DND-41 (cell line): ENCODE measurements around the gene THBD.

Experiments used
- ATAC-seq: fragments of 200-7000 bp; cut with Tn5 transposase; 3 replicates; pipeline ENCODE4 v1.9.1; 2021; ENCODE audit warnings: low read depth; ENCODE audit not compliant: insufficient read depth
- DNase-seq: peaks from one replicate; pipeline ENCODE4 v3.0.0-alpha.2; 2020
- H2AFZ ChIP-seq: 2 replicates; pipeline ENCODE4 v1.6.0; 2012; ENCODE audit warnings: low read depth, low read length
- H3K27ac ChIP-seq: 2 replicates; pipeline ENCODE4 v1.5.1; 2012; ENCODE audit warnings: low read length, inconsistent platforms
- H3K27me3 ChIP-seq: fragments of 200-600 bp; sonication (generic); 2 replicates; pipeline ENCODE4 v1.6.0; 2012; ENCODE audit warnings: low read length, mild to moderate bottlenecking, inconsistent platforms; ENCODE audit not compliant: insufficient read depth, poor library complexity
- H3K36me3 ChIP-seq: 2 replicates; pipeline ENCODE4 v1.5.1; 2012; ENCODE audit warnings: low read length, inconsistent platforms; ENCODE audit not compliant: insufficient read depth
- H3K4me1 ChIP-seq: 2 replicates; pipeline ENCODE4 v1.5.1; 2012; ENCODE audit warnings: mild to moderate bottlenecking, low read length; ENCODE audit not compliant: insufficient read depth
- H3K4me2 ChIP-seq: 2 replicates; pipeline ENCODE4 v1.6.0; 2012; ENCODE audit warnings: mild to moderate bottlenecking, moderate library complexity, low read length, inconsistent platforms; ENCODE audit not compliant: insufficient read depth
- H3K4me3 ChIP-seq, 2 experiments: fragments of 200-600 bp in 1 of 2; shearing (Covaris generic) in 1 of 2; 2 replicates each; pipeline ENCODE4 v1.5.1; 2012 to 2016; ENCODE audit warnings: inconsistent platforms in 2 of 2, low read length in 2 of 2, mild to moderate bottlenecking in 2 of 2, low read depth in 1 of 2, moderate library complexity in 1 of 2
- H3K79me2 ChIP-seq: 2 replicates; pipeline ENCODE4 v1.6.0; 2012; ENCODE audit warnings: low read length, inconsistent platforms; ENCODE audit not compliant: insufficient read depth
- H3K9ac ChIP-seq: 2 replicates; pipeline ENCODE4 v1.6.0; 2012; ENCODE audit warnings: low read depth, mild to moderate bottlenecking, inconsistent platforms, low read length, moderate library complexity
- H3K9me3 ChIP-seq: 2 replicates; pipeline ENCODE4 v1.5.1; 2012; ENCODE audit warnings: low read length, moderate library complexity, mild to moderate bottlenecking, inconsistent platforms; ENCODE audit not compliant: insufficient read depth, severe bottlenecking
- H4K20me1 ChIP-seq: 2 replicates; pipeline ENCODE4 v1.6.0; 2012; ENCODE audit warnings: low read length; ENCODE audit not compliant: insufficient read depth
- EZH2 ChIP-seq: IDR thresholded peaks from 3 replicates; pipeline ENCODE4 v1.6.1; 2012; ENCODE audit warnings: borderline replicate concordance, low read depth, mild to moderate bottlenecking, moderate library complexity, low read length, inconsistent platforms; ENCODE audit not compliant: severe bottlenecking
- TF ChIP-seq, protein P1 (sequence below): IDR thresholded peaks from 2 replicates; pipeline ENCODE4 v1.5.1; 2012; ENCODE audit warnings: borderline replicate concordance, low read length, moderate library complexity, mild to moderate bottlenecking; ENCODE audit not compliant: poor library complexity, severe bottlenecking; ENCODE audit errors: extremely low read depth

THBD gene

DNA sequence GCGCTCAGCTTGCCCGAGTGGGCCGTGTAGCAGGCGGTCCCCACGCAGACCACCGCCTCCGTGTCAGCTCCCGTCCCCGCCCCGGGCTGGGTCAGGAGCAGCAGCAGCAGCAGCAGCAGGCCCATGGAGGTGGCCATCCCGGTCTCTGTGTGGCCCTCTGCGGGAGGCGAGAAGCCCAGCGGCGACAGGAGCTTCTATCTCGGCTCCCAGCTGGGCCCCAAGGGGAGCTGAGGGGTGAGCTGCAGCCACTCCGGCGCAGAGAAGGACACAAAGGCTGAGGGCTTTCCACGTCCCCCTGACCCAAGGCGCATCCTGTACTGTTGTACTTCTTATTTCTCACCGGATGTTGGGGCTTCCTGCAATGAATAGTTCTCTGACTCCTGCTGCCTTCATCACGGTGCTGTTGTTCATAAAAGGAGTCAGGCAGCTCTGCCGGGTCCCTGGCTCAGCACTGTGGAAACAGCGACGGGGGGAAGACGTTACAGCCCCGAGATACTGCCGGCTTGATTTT is 36.6 kb upstream of the THBD start, which contains the start of gene CD93:
Gene CD93 (minus strand): TSS at position 269 of the 511 bp plus-strand sequence. CDS start 132 bp downstream, at position 137.
- Histone ChIP-seq H3K36me3 (no peaks in the 10 kb centered on the region), H4K20me1 (no peaks in the 10 kb centered on the region), H2AFZ (no peak within 1 kb of the TSS), H3K4me3 (no peak within 1 kb of the TSS), H3K27me3 (no peaks in the 10 kb centered on the region), H3K9ac (no peak within 1 kb of the TSS), H3K9me3 (no peaks in the 10 kb centered on the region), H3K27ac (no peak within 1 kb of the TSS), H3K4me1 (peaks cover 10% of the 10 kb centered on the region), H3K4me2 (no peak within 1 kb of the TSS), H3K79me2 (no peaks in the 10 kb centered on the region)
- ATAC-seq (peak; percentile 63), DNase-seq (peak; percentile 28)
- TF ChIP-seq, protein P1, sequence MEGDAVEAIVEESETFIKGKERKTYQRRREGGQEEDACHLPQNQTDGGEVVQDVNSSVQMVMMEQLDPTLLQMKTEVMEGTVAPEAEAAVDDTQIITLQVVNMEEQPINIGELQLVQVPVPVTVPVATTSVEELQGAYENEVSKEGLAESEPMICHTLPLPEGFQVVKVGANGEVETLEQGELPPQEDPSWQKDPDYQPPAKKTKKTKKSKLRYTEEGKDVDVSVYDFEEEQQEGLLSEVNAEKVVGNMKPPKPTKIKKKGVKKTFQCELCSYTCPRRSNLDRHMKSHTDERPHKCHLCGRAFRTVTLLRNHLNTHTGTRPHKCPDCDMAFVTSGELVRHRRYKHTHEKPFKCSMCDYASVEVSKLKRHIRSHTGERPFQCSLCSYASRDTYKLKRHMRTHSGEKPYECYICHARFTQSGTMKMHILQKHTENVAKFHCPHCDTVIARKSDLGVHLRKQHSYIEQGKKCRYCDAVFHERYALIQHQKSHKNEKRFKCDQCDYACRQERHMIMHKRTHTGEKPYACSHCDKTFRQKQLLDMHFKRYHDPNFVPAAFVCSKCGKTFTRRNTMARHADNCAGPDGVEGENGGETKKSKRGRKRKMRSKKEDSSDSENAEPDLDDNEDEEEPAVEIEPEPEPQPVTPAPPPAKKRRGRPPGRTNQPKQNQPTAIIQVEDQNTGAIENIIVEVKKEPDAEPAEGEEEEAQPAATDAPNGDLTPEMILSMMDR, result no peak
- no peak for TF ChIP-seq EZH2

DNA sequence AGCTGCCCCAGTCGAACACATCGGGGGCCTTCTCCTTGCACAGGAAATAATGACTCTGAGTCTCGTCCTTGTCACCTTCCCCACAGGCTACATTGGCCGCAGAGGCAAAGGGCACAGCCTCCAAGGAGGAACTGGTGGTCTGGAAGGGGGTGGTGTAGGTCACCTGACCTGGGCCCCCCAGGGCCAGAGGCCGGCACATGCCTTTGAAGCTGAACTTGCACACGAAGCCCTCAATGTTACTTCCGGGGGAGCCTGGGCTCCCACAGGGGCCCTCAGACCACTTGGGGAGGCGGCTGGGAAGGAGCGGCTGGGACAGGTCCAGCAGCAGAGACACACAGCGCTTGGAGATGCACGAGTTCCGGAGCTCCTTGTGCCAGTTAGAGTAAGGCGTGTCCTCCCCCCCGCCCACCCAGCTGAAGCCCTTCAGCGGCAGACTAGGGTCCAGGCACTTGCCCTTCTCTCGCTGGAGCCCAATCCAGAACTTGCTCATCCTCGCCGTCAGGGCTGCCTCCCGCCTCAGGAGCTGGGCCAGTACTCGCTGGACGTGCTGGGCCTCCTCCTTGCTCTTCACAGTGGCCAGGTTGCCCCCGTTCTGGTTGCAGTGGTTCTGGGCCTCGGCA is 36.1 kb upstream of the THBD start:
- TF ChIP-seq, protein P1, result no peak
- Histone ChIP-seq H3K27me3 (no peaks in the 10 kb centered on the region), H3K36me3 (no peaks in the 10 kb centered on the region), H3K79me2 (no peaks in the 10 kb centered on the region), H3K4me3 (no peak overlapping the region), H3K4me1 (peaks cover 10% of the 10 kb centered on the region), H3K4me2 (no peak overlapping the region), H2AFZ (no peak overlapping the region), H4K20me1 (no peaks in the 10 kb centered on the region), H3K9ac (no peak overlapping the region), H3K9me3 (no peaks in the 10 kb centered on the region), H3K27ac (no peak overlapping the region)
- no peak for ATAC-seq
- no peak for DNase-seq

DNA sequence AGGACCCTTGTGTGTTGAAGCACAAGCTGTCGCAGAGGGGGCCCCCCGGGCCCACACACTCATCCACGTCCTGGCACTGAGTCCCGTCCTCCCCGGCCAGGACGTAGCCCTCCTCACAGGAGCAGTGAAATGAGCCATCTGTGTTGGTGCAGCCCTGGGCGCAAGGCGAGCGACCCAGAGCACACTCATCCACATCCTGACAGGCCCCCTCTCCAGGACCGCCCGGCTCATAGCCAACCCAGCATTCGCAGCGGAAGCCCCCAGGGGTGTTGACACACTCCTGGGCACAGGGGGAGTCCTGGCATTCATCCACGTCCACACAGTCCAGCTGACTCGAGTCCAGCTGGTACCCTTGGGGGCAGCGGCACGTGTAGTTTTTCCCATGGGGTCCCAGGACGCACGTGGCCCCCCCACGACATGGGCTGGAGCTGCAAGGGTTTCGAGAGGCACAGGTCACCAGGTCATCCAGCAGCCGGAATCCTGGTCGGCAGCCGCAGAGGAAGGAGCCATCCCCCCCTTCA is 35.4 kb upstream of the THBD start:
- no peak for TF ChIP-seq EZH2
- TF ChIP-seq, protein P1, result no peak
- H3K27ac ChIP-seq, result no peak overlapping the region
- no peak overlapping the region for H3K9ac ChIP-seq
- H2AFZ ChIP-seq, result no peak overlapping the region
- H3K4me3 ChIP-seq, result no peak overlapping the region
- no peak overlapping the region for H3K4me2 ChIP-seq
- H3K4me1 ChIP-seq, result peaks cover 10% of the 10 kb centered on the region
- no peak for ATAC-seq
- H3K36me3 ChIP-seq, result no peaks in the 10 kb centered on the region
- H4K20me1 ChIP-seq, result no peaks in the 10 kb centered on the region
- H3K79me2 ChIP-seq, result no peaks in the 10 kb centered on the region
- DNase-seq, result no peak
- H3K9me3 ChIP-seq, result no peaks in the 10 kb centered on the region
- no peaks in the 10 kb centered on the region for H3K27me3 ChIP-seq
